ENCODE data around the gene PIKFYVE. TPM values are rescaled to one million over a fixed set of nuclear protein-coding genes. Genes with fewer than 3 reads are reported as not detected.

PIKFYVE gene
- total RNA-seq, 1 donor from 2014 or later: 51.6 TPM

GRCh38 chr2:208320686-208321085, 54.6 kb downstream of the PIKFYVE start:
- Histone ChIP-seq H3K27ac (no peak overlapping the region), H4K20me1 (ENCODE audit: low read depth) (no peaks in the 10 kb centered on the region), H3K4me3 (no peak overlapping the region), H3K9ac (no peak overlapping the region), H3F3A (ENCODE audit: low read depth) (peaks cover 8% of the 10 kb centered on the region), H3K4me1 (no peaks in the 10 kb centered on the region), H3K79me2 (ENCODE audit: low read depth) (no peaks in the 10 kb centered on the region), H3K27me3 (no peaks in the 10 kb centered on the region), H3K4me2 (no peak overlapping the region), H3K36me3 (peaks cover 23% of the 10 kb centered on the region), H3K9me3 (ENCODE audit: low read depth) (no peaks in the 10 kb centered on the region), H2AFZ (replicated peaks) (no peak overlapping the region)
- H3K9me3 Mint-ChIP-seq: no peaks in the 10 kb centered on the region
- H3K4me1 Mint-ChIP-seq: no peaks in the 10 kb centered on the region
- H3K27me3 Mint-ChIP-seq (ENCODE audit: insufficient read depth, low read depth): no peaks in the 10 kb centered on the region
- TF ChIP-seq EZH2phosphoT487 (IDR thresholded peaks at IDR 0.05): no peak
- no peak for TF ChIP-seq EZH2 (IDR thresholded peaks at IDR 0.05)
- no peak for TF ChIP-seq CTCF (IDR thresholded peaks at IDR 0.05)
- no peak for DNase-seq (ENCODE audit: low spot score)
- peaks cover 28% of the 10 kb centered on the region for H3K36me3 Mint-ChIP-seq
- H3K4me3 Mint-ChIP-seq: no peak overlapping the region
- H3K27ac Mint-ChIP-seq: no peak overlapping the region

- H3K4me1 Mint-ChIP-seq: no peaks in the 10 kb centered on the region
- Histone ChIP-seq H3K9me3 (ENCODE audit: low read depth) (no peaks in the 10 kb centered on the region), H3K27ac (no peak overlapping the region), H3K4me2 (no peak overlapping the region), H3K79me2 (ENCODE audit: low read depth) (no peaks in the 10 kb centered on the region), H2AFZ (replicated peaks) (no peak overlapping the region), H3F3A (ENCODE audit: low read depth) (no peaks in the 10 kb centered on the region), H3K36me3 (peaks cover 47% of the 10 kb centered on the region), H3K4me1 (no peaks in the 10 kb centered on the region), H3K4me3 (no peak overlapping the region), H3K27me3 (no peaks in the 10 kb centered on the region), H4K20me1 (ENCODE audit: low read depth) (no peaks in the 10 kb centered on the region), H3K9ac (no peak overlapping the region)
- no peaks in the 10 kb centered on the region for H3K9me3 Mint-ChIP-seq
- H3K4me3 Mint-ChIP-seq: no peak overlapping the region
- no peak overlapping the region for H3K27ac Mint-ChIP-seq
- TF ChIP-seq EZH2 (IDR thresholded peaks at IDR 0.05): no peak
- no peak for TF ChIP-seq EZH2phosphoT487 (IDR thresholded peaks at IDR 0.05)
- TF ChIP-seq CTCF (IDR thresholded peaks at IDR 0.05): no peak
- H3K27me3 Mint-ChIP-seq (ENCODE audit: insufficient read depth, low read depth): no peaks in the 10 kb centered on the region
- peaks cover 19% of the 10 kb centered on the region for H3K36me3 Mint-ChIP-seq
- DNase-seq (ENCODE audit: low spot score): no peak
These were observed 60.0 kb downstream of the PIKFYVE start for GRCh38 chr2:208326016-208326415.

- TF ChIP-seq EZH2 (IDR thresholded peaks at IDR 0.05) (no peak), CTCF (IDR thresholded peaks at IDR 0.05) (no peak), EZH2phosphoT487 (IDR thresholded peaks at IDR 0.05) (no peak)
- Mint-ChIP-seq H3K9me3 (no peaks in the 10 kb centered on the region), H3K27ac (no peak overlapping the region), H3K36me3 (peaks cover 16% of the 10 kb centered on the region), H3K4me1 (no peaks in the 10 kb centered on the region), H3K27me3 (ENCODE audit: insufficient read depth, low read depth) (no peaks in the 10 kb centered on the region), H3K4me3 (no peak overlapping the region)
- H3F3A ChIP-seq (ENCODE audit: low read depth): no peaks in the 10 kb centered on the region
- H3K79me2 ChIP-seq (ENCODE audit: low read depth): no peaks in the 10 kb centered on the region
- H2AFZ ChIP-seq (replicated peaks): no peak overlapping the region
- H4K20me1 ChIP-seq (ENCODE audit: low read depth): peaks cover 7% of the 10 kb centered on the region
- no peak overlapping the region for H3K4me3 ChIP-seq
- no peak for DNase-seq (ENCODE audit: low spot score)
- peaks cover 52% of the 10 kb centered on the region for H3K36me3 ChIP-seq
- no peak overlapping the region for H3K27ac ChIP-seq
- no peaks in the 10 kb centered on the region for H3K27me3 ChIP-seq
- H3K4me1 ChIP-seq: no peaks in the 10 kb centered on the region
- H3K9me3 ChIP-seq (ENCODE audit: low read depth): no peaks in the 10 kb centered on the region
- H3K9ac ChIP-seq: no peak overlapping the region
- H3K4me2 ChIP-seq: no peak overlapping the region
These were observed 63.4 kb downstream of the PIKFYVE start for GRCh38 chr2:208329485-208329884.
